HCEC 1CT (cell line): ENCODE measurements around the gene DCUN1D1.
"Not testable (repeated sequence)": the region's sequence is repeated elsewhere in the genome, so short reads cannot be mapped to it uniquely, and the experiment has no call there.

Experiments
- DNase-seq: peaks from one replicate; pipeline ENCODE4 v3.0.0-alpha.2; 2017

DCUN1D1 gene

GRCh38 chr3:182980204-182981037, at the start of gene DCUN1D1:
TSS of gene DCUN1D1 (minus strand) at chr3:182980538. CDS start at chr3:182980489, 49 bp downstream.
- peak; percentile 82 for DNase-seq

- DNase-seq, result peak; percentile 69
Measured at GRCh38 chr3:183028416-183028815, 48.1 kb upstream of the DCUN1D1 start.

GRCh38 chr3:183027276-183027675, 46.9 kb upstream of the DCUN1D1 start:
- no peak for DNase-seq

GRCh38 chr3:183022936-183023516, 42.7 kb upstream of the DCUN1D1 start:
- no peak for DNase-seq

GRCh38 chr3:183018421-183019192, 38.3 kb upstream of the DCUN1D1 start:
- no peak for DNase-seq

- no peak for DNase-seq
Measured at GRCh38 chr3:183015185-183015584, 34.8 kb upstream of the DCUN1D1 start.

- no peak for DNase-seq
Measured at GRCh38 chr3:183013856-183014255, 33.5 kb upstream of the DCUN1D1 start.

GRCh38 chr3:183013074-183013473, 32.7 kb upstream of the DCUN1D1 start:
- DNase-seq, result no peak

- DNase-seq, result no peak
Measured at GRCh38 chr3:183008800-183009199, 28.5 kb upstream of the DCUN1D1 start.

- no peak for DNase-seq
Measured at GRCh38 chr3:183008303-183008702, 28.0 kb upstream of the DCUN1D1 start.

- no peak for DNase-seq
Measured at GRCh38 chr3:183006396-183007002, 26.2 kb upstream of the DCUN1D1 start.

GRCh38 chr3:182999767-183000166, 19.4 kb upstream of the DCUN1D1 start:
- no peak for DNase-seq

- not testable (repeated sequence) for DNase-seq
Measured at GRCh38 chr3:182993486-182994201, 13.3 kb upstream of the DCUN1D1 start.

GRCh38 chr3:182989566-182989965, 9.2 kb upstream of the DCUN1D1 start:
- DNase-seq, result no peak

- no peak for DNase-seq
Measured at GRCh38 chr3:182986021-182986420, 5.7 kb upstream of the DCUN1D1 start.

- DNase-seq, result peak; percentile 18
Measured at GRCh38 chr3:182983876-182984275, 3.5 kb upstream of the DCUN1D1 start.

GRCh38 chr3:182981038-182981380, 671 bp upstream of the DCUN1D1 start:
- no peak for DNase-seq

- DNase-seq, result peak; percentile 16
Measured at GRCh38 chr3:182979674-182980191, 605 bp downstream of the DCUN1D1 start.

GRCh38 chr3:182979103-182979673, 1.1 kb downstream of the DCUN1D1 start:
- no peak for DNase-seq

- no peak for DNase-seq
Measured at GRCh38 chr3:182978387-182978786, 2.0 kb downstream of the DCUN1D1 start.

- DNase-seq, result peak; percentile 38
Measured at GRCh38 chr3:182973047-182973446, 7.3 kb downstream of the DCUN1D1 start.

GRCh38 chr3:182972387-182972786, 8.0 kb downstream of the DCUN1D1 start:
- DNase-seq, result no peak
